H1 (cell line): ENCODE data around the gene TSN.

Experiments used
- CREB1 ChIP-seq: IDR thresholded peaks from 2 replicates; pipeline ENCODE4 v1.6.1; 2012; ENCODE audit warnings: inconsistent platforms
- GTF2F1 ChIP-seq: IDR thresholded peaks from 2 replicates; pipeline ENCODE4 v1.6.1; 2012; ENCODE audit warnings: low read depth, low read length, improper control_type of control experiment, borderline replicate concordance
- HDAC2 ChIP-seq, 2 experiments: fragments of 300-600 bp in 1 of 2; sonication (generic) in 1 of 2; IDR thresholded peaks; 2 replicates each; pipeline ENCODE4 v1.6.1; 2011 to 2012; ENCODE audit warnings: low read depth in 2 of 2, low read length in 2 of 2, mild to moderate bottlenecking in 2 of 2, moderate library complexity in 2 of 2, borderline replicate concordance in 1 of 2, inconsistent platforms in 1 of 2
- JUND ChIP-seq: IDR thresholded peaks from 2 replicates; pipeline ENCODE4 v1.6.1; 2011; ENCODE audit warnings: mild to moderate bottlenecking, improper control_type of control experiment, low read length
- POLR2AphosphoS5 ChIP-seq: IDR thresholded peaks from 2 replicates; pipeline ENCODE4 v1.6.1; 2011; ENCODE audit warnings: low read depth, low read length
- RAD21 ChIP-seq, 2 experiments: IDR thresholded peaks in 1 of 2; conservative IDR thresholded peaks in 1 of 2; 2 replicates each; pipeline ENCODE4 v1.6.1; 2011; ENCODE audit warnings: low read depth in 2 of 2, low read length in 2 of 2, improper control_type of control experiment in 1 of 2, inconsistent platforms in 1 of 2, mild to moderate bottlenecking in 1 of 2, moderate library complexity in 1 of 2
- SP2 ChIP-seq: IDR thresholded peaks from 2 replicates; pipeline ENCODE4 v1.6.1; 2012; ENCODE audit warnings: mild to moderate bottlenecking, low read length, inconsistent platforms
- TF ChIP-seq, protein P1 (sequence below), 3 experiments: IDR thresholded peaks; 1 replicate in 2 of 3; 2 replicates in 1 of 3; pipeline versions ENCODE4 v1.5.1 to v1.6.1; 2011; ENCODE audit warnings: low read length in 3 of 3, mild to moderate bottlenecking in 3 of 3, inconsistent platforms in 2 of 3, low read depth in 1 of 3, moderate library complexity in 1 of 3; ENCODE audit not compliant: insufficient read depth in 1 of 3; ENCODE audit errors: control extremely low read depth in 1 of 3

DNA sequence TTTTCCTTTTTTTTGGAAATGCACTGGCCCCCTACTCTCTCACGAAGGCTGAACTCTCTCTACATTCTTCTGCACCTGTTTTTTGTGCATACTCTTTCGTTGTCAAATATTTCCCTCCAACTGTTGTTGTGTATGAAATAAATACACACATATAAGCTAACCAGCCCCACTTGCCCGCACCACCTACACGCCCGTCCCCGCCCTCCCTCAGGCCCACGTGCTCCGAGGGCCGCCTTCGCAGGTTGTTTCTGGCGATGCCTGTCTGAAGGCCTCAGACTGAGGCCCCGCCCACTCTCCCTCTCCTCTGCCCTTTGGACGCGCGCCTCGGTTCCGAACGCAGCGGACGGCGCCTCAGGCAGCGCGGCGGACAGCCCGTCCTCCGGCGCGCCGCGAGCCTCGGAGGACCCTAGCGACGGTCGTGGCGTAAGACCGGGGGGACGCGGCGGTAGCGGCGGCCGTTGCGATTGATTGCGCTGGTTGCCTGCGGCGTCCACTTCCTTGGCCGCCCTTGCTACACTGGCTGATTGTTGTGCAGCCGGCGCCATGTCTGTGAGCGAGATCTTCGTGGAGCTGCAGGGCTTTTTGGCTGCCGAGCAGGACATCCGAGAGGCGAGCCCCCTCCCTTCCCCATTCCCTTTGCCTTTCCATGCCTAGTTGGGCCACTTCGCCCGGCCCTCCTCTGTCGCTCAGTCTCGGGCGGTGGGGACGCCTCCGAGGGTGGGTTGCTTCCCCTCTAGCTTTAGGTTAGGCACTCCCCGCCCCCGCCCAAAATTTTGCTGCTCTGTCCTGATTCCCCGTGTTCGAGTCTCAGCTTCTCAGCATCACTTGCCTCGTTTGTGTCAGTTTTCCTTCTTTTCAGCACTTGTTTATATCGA lies at the start of gene TSN:
- TF ChIP-seq, protein P1, sequence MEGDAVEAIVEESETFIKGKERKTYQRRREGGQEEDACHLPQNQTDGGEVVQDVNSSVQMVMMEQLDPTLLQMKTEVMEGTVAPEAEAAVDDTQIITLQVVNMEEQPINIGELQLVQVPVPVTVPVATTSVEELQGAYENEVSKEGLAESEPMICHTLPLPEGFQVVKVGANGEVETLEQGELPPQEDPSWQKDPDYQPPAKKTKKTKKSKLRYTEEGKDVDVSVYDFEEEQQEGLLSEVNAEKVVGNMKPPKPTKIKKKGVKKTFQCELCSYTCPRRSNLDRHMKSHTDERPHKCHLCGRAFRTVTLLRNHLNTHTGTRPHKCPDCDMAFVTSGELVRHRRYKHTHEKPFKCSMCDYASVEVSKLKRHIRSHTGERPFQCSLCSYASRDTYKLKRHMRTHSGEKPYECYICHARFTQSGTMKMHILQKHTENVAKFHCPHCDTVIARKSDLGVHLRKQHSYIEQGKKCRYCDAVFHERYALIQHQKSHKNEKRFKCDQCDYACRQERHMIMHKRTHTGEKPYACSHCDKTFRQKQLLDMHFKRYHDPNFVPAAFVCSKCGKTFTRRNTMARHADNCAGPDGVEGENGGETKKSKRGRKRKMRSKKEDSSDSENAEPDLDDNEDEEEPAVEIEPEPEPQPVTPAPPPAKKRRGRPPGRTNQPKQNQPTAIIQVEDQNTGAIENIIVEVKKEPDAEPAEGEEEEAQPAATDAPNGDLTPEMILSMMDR (IDR thresholded peaks at IDR 0.05; ENCODE audit: control extremely low read depth in 1 of 3, insufficient read depth in 1 of 3, low read depth in 1 of 3, low read length in 3 of 3) = peak in 1 of 3 experiments; percentile 11; a peak in 1 of 4 replicates
- TF ChIP-seq HDAC2 (IDR thresholded peaks at IDR 0.05; ENCODE audit: borderline replicate concordance in 1 of 2, low read depth in 2 of 2, low read length in 2 of 2) (peak; percentile 1 to 58; a peak in 2 of 4 replicates), POLR2AphosphoS5 (peak; percentile 93), CREB1 (peak; percentile 92), GTF2F1 (no peak), JUND (peak; percentile 70; the same call in 1 of the 2 replicates), SP2 (no peak), RAD21 (IDR thresholded peaks at IDR 0.05 in 1 of 2, conservative IDR thresholded peaks at IDR 0.05 in 1 of 2; ENCODE audit: low read depth in 2 of 2, low read length in 2 of 2) (no peak; a peak in 1 of 4 replicates)
